ENCODE measurements around the gene TPCN1.

TPCN1 gene

GRCh38 chr12:113302886-113303640 is 81.8 kb downstream of the TPCN1 start:
- DNase-seq: no peak

DNA sequence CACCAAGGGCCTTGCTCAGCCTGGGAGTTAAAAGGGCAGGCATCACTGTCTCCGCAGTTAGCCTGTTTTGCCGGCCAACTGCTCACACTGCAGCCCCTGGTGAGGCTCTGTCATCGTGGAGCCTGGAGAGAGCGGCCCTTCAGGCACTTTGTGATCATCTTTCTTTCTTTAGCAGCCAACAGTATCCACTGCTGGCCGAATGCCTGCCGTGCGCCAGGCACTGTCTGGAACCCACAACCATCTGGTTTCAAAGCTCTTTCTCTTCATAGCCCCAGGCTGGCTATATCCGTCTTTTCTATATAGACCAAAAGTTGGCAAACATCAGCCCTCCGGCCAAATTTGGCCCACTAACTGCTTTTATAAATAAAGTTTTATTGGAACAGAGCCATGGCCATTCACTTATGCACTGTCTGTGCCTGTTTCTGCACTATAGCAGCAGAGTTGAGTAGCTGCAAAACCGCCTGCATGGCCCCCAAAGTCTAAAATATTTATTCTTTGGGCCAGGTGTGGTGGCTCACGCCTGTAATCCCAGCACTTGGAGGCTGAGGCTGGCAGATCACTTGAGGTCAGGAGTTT is 84.1 kb downstream of the TPCN1 start:
- peak in 21 of 58 donors; percentile 5 to 45 (median 23) for DNase-seq

- no peak for DNase-seq
These were observed 85.1 kb downstream of the TPCN1 start for GRCh38 chr12:113306382-113306781.

DNA sequence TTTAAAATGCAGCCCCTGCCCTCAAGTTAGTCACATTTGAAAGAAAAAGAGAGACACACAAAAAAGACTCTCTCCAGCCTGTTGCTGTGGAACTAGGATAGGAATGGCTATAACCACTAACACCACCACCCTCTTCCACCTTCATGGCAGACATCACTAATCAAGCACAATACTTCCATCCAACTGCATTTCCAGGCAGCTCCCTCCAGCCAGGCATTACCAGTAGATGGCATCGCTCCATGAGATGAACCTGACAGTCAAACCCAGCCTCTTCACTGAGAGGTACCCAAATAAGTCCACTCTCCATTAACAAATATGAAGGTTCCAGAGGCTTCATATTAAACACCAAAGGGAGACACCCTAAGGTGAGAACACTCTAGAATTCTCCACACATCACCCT is 89.2 kb downstream of the TPCN1 start:
- DNase-seq: no peak

DNA sequence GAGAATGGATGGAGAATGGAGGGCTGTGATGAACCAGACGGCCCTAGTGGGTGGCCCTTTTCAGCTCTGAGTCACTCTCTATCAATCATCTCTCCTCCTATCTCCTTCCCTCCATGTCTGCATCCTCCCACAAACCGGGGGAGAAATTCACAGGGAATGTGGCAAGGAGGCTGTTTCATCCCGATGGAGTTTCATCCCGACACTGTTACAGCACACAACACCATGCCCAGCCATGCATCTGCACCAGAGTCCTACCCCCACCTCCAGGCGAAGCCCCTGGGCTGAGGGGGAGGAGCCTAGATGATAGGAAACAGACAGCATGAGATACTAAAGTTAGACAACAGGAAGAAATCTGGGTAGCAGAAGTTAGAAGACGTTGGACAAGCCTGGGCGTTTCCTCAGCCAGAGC is 92.9 kb downstream of the TPCN1 start:
- DNase-seq: peak in 2 of 58 donors; percentile 16 to 31

DNA sequence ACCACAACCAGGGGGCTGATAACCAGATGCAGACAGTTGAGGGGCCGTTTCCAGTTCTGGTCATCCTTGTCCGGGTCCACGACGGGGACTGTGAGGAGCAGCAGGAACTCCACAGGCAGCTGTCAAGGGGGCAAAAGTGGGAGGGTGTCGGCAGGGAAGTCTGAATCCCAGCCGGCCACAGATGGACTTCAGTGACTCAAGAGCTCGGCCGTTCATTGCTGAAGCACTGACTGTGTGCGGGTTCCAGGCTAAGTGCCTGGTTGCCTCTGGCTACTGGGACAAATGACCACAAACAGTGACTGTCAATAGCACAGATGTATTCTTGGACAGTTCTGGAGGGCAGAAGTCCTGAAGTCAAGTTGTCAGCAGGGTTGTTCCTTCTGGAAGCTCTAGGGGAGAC is 94.1 kb downstream of the TPCN1 start:
- no peak for DNase-seq

DNA sequence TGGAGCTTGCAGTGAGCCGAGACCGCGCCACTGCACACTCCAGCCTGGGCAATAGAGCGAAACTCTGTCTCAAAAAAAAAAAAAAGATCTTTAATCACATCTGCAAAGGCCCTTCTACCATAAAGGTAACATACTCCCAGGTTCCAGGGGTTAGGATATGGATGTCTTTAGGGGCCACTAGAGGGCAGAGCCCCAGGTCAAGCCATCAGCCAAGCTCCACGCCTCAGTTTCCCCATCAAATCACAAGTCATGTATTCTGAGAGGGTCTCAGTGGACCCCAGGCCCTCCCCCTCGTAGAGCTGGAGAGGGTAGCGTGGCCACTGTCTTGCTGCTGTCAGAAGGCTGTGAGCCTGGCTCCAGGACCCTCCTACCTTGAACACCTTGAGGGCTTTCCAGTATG is 94.9 kb downstream of the TPCN1 start:
- no peak for DNase-seq

GRCh38 chr12:113317122-113317521 is 95.9 kb downstream of the TPCN1 start:
- DNase-seq: no peak

GRCh38 chr12:113318046-113318656 is 96.9 kb downstream of the TPCN1 start:
- no peak for DNase-seq

- no peak for DNase-seq
These were observed 97.8 kb downstream of the TPCN1 start for GRCh38 chr12:113318900-113319628.

GRCh38 chr12:113320401-113320800 is 99.1 kb downstream of the TPCN1 start:
- no peak for DNase-seq

- no peak for DNase-seq
These were observed 101.1 kb downstream of the TPCN1 start for GRCh38 chr12:113322343-113322742.

- no peak for DNase-seq
These were observed 104.7 kb downstream of the TPCN1 start for GRCh38 chr12:113325916-113326315.

DNA sequence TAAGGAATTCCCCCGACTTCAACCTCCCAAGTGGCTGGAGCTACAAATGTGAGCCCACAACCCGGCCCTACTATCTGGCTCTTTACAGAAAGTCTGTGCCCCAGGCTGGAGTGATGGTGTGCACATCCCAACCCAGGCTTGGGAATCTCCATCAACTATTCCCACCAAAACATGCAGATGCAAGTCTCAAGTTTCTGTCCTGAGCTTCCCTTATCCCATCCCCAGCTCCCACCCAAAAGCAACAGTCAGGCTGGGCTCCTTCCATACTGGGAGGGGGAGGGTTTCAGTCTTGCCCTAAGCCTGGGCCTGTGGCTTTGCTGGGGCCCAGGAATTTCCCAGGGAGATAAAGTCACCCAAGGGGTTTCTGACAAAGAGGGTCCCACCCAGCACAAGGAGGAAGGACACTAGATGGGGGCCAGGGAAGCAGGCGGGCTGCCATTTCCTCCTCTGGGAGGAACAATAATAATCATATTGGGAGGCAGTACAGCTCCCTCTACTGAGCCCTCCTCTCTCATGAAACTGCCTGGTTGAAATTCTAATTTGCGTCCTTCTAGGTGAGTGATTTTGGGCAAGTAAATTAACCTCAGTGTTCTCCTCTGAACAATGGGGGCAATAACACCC is 105.6 kb downstream of the TPCN1 start:
- DNase-seq: no peak

DNA sequence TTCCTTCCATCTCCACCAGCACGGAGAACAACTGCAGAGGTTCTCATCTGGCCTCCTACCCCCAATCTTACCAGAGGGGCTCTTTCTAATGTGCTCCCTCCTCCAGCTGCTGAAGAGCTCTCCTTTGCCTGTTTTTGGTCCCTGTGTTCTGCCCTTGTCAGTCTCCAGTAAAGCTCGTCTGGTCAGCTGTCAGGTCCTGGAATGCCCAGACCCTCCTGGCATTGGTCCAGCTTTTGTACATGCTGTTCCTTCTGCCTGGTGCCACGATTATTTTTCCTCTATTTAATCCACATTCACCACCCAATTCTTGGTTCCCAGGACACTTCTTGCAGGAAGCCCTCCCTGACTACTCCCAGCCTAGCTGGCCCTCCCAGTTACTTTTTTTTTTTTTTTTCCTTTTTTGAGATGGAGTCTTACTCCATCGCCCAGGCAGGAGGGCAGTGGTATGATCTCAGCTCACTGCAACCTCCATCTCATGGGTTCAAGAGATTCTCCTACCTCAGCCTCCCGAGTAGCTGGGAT is 107.2 kb downstream of the TPCN1 start:
- no peak for DNase-seq

- no peak for DNase-seq
These were observed 107.9 kb downstream of the TPCN1 start for GRCh38 chr12:113329022-113329790.

DNA sequence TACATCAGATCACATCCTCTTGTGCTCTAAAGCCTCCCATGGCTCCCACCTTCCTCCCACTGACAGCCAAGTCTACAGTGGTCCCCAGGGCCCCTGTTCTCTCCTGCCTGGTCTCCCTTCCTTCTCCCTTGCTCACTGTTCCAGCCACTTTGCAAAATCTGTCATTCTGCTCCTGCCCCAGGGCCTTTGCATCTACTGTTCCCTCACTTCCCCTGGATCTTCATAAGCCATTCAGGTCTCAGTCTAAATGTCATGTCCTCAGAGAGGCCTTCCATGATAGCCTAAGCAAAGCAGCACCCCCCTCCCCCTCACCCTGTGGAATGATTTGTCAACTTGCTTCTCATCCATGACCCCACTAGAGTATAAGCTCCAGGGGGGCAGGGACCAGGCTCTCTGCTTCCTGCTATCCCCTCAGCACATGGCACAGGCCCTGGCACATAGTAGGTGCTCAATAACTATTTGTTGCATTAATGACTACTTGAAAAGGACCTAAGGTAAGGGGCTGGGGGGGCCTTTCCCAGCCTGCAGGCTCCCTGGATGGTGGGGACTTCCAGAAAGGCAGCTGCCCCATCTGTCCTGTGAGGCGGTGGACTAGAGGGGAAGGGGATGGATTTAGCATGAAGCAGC is 108.6 kb downstream of the TPCN1 start:
- DNase-seq: no peak

- no peak for DNase-seq
These were observed 109.2 kb downstream of the TPCN1 start for GRCh38 chr12:113330505-113330904.

DNA sequence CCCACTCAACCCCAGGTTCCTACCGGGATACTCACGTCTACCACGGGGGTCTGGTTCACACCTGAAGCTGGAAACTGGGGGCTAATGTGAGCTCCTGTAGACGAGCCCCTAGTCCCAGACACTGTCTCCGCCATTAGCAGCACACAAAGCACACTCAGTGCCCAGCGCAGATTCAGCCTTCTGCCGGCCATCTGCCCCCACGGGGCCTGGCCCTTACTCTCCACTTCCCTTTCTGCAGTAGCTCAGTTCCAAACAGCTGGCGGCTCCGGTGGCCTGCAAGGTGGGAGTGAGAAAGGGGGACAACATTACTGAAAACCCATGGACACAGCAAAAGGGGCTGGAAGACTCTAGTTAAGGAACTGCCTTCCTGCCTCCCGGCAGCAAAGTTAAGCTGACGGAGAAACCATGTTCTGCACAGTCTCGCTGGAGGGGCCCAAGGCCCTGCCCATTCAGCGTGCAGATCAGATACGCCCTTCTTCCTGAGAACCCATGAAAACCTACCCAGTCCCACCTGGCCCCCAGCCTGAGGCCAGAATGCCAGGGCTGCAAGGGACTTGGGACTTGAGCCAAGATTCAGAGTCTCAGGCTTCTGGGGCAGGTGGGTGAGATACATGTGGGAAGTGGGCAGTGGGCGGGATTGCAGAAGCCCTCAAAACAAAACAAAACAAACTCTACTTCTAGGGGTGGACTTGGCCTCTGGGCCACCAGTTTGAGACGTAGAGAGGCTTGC is 111.6 kb downstream of the TPCN1 start:
- DNase-seq: peak in 1 of 58 donors; percentile 10

DNA sequence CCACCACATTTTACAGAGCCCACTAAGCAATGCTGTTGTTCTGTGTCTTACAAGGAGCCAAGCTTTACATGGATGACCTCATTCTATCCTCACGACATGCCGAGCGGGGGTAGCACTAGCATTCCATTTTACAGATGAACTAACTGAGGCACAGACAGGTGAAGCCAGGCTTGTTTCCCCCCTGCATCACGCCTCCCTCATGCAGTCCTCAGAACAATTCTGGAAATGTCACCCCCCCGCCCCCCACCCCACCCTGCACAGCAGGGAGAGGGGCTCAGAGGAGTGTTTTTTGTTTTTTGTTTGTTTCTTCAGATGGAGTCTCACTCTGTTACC is 112.1 kb downstream of the TPCN1 start:
- DNase-seq: no peak

Measured in anterior cingulate cortex (tissue), 58 donors.